OCI-M2 (cell line): ENCODE results near the gene MMP21.

Experiments
- DNase-seq: peaks from one replicate; lab custom pipeline; 2025; ENCODE audit not compliant: unreplicated experiment; lab: John Stamatoyannopoulos, UW

The MMP21 gene

DNA sequence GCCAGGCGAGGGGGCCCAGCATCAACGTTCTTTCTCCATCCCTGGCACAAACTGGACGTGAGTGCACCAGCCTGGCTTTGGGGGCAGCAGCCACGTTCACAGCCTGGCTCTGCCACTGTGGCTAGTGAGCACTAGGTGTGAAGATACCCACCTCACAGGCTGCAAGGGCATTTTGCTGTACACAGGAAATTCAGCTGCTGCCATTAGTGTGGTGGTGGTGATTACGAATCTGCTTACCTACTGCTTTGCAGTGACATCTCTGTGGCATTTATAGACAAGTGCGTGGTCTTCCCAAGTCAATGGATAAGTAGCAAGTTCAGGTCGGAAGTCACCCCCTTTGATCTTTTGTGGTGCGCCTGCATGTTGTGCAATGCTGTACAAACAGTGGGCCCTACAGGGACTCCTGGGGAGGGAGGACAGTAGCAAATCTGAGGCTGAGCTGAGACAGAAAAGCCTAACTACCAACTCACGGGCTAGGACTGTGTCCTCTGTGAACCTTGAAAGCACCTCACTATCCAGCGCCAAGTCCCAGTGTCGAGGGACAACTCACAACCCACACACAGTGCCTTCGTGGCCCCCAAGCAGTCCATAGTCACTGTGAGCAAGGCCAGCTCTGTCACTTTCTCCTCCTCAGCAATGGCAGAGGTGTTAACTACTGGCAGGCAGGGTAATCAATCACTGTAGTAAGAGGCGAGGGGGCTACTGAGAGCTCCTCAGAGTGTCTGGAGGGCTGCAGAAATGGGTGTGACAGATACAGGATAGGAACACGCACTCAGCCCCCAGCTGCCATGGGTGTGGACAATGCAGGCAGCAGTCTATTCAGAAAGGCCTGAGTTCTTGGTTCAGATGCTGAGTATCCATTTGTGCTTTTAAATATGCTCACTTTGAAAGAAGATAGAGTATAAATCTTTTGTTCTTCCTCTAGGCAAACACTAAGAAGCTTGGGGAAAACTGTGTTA, 17.0 kb upstream of the MMP21 start:
- no peak for DNase-seq

GRCh38 chr10:125788156-125789034, 12.8 kb upstream of the MMP21 start:
- DNase-seq = no peak

- no peak for DNase-seq
Measured at GRCh38 chr10:125785791-125786190, 10.2 kb upstream of the MMP21 start.

DNA sequence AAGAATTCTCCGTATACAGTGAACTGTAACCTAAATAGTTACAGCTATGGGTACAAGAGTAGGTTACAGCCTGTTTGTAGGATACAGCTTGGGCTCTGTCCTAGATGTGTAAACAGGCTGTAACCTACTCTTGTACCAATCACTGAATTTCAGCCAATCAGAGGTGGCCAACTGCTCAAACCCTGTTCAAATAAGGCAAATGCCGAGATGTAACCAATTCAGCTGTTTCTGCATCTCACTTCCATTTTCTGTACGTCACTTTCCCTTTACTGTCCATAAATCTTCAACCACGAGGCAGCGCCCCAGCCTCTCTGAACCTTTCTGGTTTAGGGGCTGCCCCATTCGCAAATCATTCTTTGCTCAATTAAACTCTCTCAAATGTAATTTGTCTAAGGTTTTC, 8.3 kb upstream of the MMP21 start:
- DNase-seq = no peak

DNA sequence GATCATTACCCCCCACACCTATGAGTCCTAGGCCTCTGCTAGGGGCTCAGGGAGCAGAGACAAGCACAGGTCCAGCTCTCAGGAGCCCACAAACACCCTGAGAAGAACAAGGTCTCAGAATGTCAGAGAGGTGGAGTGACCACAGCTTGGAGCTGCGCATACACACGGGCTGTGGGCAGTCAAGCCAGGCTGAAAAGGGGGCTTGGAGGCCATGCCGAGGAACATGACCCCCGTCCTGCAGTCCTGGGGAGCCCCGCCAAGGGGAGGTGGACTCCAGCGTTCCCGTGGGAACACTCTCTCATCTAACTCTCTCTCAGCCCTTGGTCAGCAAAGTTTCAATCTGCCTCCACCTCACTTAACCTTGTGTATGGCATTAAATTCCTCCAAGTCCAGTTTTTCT, 7.8 kb upstream of the MMP21 start:
- DNase-seq = no peak

DNA sequence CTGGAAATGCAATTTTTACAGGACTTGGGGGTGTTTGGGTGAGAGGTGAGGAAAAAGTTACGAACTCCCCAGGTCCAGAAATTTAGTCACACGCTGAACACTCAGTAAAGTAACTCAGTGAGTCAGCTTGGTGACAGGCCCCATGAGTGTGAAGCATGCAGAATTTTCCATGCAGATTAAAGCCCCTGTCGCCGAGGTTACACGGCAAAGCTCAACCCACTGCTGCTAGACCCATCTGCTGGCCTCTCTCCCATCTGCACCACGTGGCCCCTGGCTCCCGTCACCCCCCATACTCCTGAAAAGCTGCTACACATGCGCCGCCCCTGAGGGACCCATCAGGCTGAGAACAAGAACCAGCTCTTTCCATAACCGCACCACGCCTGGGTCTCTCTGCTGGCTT, 7.0 kb upstream of the MMP21 start:
- DNase-seq = no peak

- no peak for DNase-seq
Measured at GRCh38 chr10:125782054-125782453, 6.4 kb upstream of the MMP21 start.

DNA sequence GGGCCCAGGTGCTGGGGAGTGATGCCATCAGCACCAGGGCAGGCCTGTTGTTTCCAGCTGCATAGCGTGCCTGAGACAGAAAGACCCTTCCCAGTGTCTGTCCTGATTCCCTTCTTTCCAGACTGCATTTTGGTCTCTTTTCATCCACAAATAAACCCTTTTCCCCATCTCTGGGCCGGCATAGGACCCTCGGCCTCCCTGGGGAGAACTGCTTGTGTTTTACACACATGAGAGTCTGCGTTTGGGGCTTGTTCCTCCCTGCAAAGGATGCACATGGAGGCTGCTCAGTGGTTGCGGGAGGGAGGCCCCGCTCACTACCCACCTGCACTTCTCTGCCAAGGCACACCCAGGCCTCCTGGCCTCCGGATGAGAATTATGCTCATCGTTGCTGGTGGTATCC, 5.8 kb upstream of the MMP21 start:
- no peak for DNase-seq

GRCh38 chr10:125779403-125780327, 4.0 kb upstream of the MMP21 start:
- DNase-seq = no peak

GRCh38 chr10:125778556-125778955, 2.9 kb upstream of the MMP21 start:
- no peak for DNase-seq

DNA sequence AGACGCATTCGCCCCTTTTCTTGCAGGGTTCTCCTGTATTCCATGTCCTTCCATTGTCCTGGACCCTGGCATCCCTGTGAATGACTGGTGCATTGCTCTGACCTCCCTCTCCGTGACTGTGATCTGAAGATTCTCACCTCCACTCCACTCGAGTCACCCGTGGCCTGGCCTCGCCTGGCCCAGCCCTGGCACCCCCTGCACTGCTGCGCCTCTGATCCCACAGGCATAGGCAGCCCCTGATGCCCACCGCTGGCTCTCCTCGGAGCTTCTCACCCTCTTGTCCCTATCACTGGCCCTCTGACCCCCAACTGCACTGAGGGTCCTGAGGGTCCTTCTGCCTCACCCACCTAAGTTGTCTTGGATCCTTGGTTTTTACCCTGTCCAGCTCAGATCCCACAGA, 2.2 kb upstream of the MMP21 start:
- DNase-seq = no peak

GRCh38 chr10:125774581-125775191, 935 bp downstream of the MMP21 start:
- no peak for DNase-seq

GRCh38 chr10:125773687-125774543, 1.7 kb downstream of the MMP21 start:
- DNase-seq = no peak

- DNase-seq = no peak
Measured at GRCh38 chr10:125772864-125773180, 2.8 kb downstream of the MMP21 start.

GRCh38 chr10:125772112-125772863, 3.3 kb downstream of the MMP21 start:
- no peak for DNase-seq

DNA sequence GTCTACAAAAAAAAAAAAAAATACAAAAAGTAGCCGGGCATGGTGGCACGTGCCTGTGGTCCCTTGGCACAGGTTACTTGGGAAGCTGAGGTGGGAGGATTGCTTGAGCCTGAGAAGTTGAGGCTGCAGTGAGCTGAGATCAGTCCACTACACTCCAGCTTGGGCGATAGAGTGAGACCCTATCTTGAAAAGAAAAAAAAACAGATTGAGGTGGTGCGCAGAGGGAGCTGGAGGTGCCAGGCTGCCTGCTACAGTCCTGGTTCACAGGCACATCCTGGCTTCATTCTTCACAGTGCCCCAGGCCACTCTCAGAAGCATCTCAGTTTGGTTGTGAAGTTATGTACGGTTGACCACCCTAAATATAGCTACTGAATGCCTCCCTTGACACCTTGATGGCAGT, 4.8 kb downstream of the MMP21 start:
- DNase-seq = no peak

DNA sequence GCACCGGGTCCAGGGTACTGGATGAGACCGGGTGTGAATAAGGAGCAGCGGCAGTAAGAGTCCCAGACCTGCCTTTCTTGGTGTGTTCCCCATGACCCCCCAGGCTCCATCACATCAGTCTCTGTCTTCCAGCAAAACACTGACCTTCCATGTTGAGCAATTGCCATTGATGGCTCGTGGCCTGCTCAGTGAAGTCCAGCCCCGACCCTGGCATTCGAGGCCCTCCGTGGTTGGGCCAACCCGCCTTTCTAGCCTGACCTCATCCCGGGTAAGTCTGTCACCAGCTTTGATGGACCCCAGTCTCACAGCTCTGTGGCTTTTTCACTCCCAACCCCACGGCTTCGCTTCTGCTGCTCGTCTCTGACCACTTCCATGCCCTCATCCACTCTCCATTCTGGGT, 6.4 kb downstream of the MMP21 start:
- DNase-seq = no peak

DNA sequence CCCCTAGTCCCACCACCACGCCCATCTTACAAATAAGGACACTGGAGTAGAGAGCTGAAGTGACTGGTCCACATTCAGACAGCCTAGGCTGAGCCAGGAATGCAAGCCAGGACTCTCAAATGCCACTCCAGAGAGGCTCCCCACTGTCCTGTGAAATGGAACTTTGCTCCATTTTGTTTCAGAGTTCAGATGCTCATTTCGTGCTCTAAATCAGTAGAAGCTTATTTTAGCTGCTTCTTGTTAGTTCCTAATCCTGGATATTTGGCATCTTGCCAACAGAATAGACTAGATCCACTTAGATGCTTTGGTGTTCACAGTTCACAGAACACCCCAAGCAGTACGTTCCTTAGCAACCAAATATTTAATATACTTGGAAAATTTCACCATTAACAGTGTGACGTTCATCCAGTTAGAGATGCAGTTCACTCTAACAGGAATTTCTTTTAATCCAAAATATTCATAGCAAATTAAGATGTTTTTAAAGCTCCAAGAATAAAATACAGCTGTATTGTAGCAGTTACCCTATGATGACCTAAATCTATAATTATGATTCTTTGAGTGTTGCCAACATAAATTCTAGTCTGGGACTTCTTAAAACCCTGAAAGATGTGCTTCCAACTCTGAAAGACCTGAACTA, 7.3 kb downstream of the MMP21 start:
- DNase-seq = no peak

DNA sequence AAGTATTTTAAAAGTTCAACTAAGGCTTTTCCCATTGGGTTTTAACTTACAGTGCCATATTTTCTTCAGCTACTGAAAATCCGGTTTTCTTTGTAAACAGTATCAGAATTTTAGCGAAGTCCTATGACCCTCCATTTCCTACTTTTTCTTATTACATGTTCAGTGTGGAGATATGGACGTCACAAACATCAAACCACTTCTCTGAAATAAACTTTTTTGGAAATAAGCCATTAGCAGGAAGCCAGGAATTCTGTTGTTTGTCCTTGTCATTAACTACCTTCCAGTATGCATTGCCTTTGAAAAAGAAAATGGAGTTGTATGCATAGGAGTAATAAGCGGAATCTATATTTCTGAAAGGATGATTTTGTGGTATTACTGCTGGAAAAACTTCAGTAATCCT, 9.1 kb downstream of the MMP21 start:
- no peak for DNase-seq
